ENCODE measurements around the gene KIRREL3.

- TF ChIP-seq EZH2 (IDR thresholded peaks at IDR 0.05; ENCODE audit: borderline replicate concordance, low read depth, low read length, severe bottlenecking) (no peak), POLR2AphosphoS5 (IDR thresholded peaks at IDR 0.05; ENCODE audit: insufficient read depth, low read depth, low read length) (no peak), CTCF (IDR thresholded peaks at IDR 0.05; ENCODE audit: extremely low read depth in 1 of 2, insufficient read depth in 1 of 2, low read depth in 1 of 2, low read length in 2 of 2) (no peak), JUN (IDR thresholded peaks at IDR 0.05; ENCODE audit: borderline replicate concordance, insufficient read depth, insufficient read length, low read depth) (no peak), POLR2A (IDR thresholded peaks at IDR 0.05; ENCODE audit: low read depth, low read length) (no peak), MAX (IDR thresholded peaks at IDR 0.05; ENCODE audit: insufficient read depth, insufficient read length) (no peak), FOS (IDR thresholded peaks at IDR 0.05; ENCODE audit: borderline replicate concordance, insufficient read depth, low read length) (no peak)
Measured at GRCh38 chr11:127037596-127037995, 37.0 kb upstream of the KIRREL3 start.

Measured in endothelial cell of umbilical vein (primary cell).